ENCODE data around the gene UNC5C.

UNC5C gene

DNA sequence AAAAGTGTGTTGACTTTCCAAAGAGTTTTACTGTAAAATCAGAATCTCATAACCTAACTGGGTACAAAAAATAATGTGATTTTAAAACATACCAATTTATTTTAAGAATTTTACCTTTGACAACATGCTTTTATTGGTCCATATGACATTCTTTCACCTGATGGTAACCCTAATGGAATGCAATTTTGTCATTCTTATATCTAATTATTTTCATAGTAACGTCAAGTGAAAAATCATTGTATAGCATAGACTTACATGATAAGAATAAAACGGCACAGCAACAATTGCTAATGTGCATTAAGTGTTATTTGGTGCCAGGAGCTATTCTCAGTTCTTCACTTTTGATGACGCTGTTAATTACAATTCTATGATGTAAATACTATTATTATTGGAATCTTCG is 13.6 kb downstream of the UNC5C start:
- Histone ChIP-seq H3K4me3 (ENCODE audit: low read depth, low read length, poor library complexity, severe bottlenecking) (no peak overlapping the region), H3K27me3 (ENCODE audit: insufficient read depth, low read length) (no peaks in the 10 kb centered on the region), H3K9ac (ENCODE audit: low read length) (no peak overlapping the region), H3K4me1 (ENCODE audit: insufficient read depth, low read length, severe bottlenecking) (no peaks in the 10 kb centered on the region), H3K4me2 (ENCODE audit: low read length) (no peak overlapping the region), H3K9me3 (ENCODE audit: low read length) (no peaks in the 10 kb centered on the region), H3K36me3 (ENCODE audit: insufficient read depth, low read length) (no peaks in the 10 kb centered on the region), H3F3A (ENCODE audit: insufficient read depth, low read length) (no peaks in the 10 kb centered on the region), H4K20me1 (ENCODE audit: insufficient read depth, low read length) (no peaks in the 10 kb centered on the region), H2AFZ (ENCODE audit: low read length) (no peak overlapping the region), H3K27ac (ENCODE audit: low read depth, low read length, poor library complexity, severe bottlenecking) (no peak overlapping the region), H3K9me2 (ENCODE audit: low read depth, low read length) (no peaks in the 10 kb centered on the region), H3K79me2 (ENCODE audit: insufficient read depth, low read length) (no peaks in the 10 kb centered on the region)
- TF ChIP-seq EZH2 (IDR thresholded peaks at IDR 0.05; ENCODE audit: borderline replicate concordance, low read length): no peak
- TF ChIP-seq, protein P1, sequence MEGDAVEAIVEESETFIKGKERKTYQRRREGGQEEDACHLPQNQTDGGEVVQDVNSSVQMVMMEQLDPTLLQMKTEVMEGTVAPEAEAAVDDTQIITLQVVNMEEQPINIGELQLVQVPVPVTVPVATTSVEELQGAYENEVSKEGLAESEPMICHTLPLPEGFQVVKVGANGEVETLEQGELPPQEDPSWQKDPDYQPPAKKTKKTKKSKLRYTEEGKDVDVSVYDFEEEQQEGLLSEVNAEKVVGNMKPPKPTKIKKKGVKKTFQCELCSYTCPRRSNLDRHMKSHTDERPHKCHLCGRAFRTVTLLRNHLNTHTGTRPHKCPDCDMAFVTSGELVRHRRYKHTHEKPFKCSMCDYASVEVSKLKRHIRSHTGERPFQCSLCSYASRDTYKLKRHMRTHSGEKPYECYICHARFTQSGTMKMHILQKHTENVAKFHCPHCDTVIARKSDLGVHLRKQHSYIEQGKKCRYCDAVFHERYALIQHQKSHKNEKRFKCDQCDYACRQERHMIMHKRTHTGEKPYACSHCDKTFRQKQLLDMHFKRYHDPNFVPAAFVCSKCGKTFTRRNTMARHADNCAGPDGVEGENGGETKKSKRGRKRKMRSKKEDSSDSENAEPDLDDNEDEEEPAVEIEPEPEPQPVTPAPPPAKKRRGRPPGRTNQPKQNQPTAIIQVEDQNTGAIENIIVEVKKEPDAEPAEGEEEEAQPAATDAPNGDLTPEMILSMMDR (IDR thresholded peaks at IDR 0.05; ENCODE audit: low read length): no peak

DNA sequence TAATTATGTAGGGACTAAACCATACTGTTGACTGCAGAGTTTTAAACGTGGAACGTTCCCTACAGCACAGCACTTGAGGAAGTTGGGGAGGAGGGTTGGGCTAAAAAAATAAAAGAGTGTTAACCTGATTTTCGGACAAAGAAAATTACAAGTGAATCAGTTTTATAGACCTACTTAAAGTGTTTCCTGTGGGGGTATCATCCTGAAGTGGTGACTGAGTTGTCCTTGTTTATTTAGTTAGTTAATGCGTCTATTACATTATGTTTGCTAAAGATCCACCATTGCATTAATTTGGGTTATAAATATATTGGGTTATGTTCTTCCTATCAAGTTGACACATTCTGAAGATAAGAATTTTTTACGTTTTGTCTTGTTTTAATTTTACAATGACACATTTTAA is 14.7 kb downstream of the UNC5C start:
- TF ChIP-seq, protein P1 (IDR thresholded peaks at IDR 0.05; ENCODE audit: low read length): no peak
- no peak for TF ChIP-seq EZH2 (IDR thresholded peaks at IDR 0.05; ENCODE audit: borderline replicate concordance, low read length)
- Histone ChIP-seq H3K4me2 (ENCODE audit: low read length) (no peak overlapping the region), H3K9me3 (ENCODE audit: low read length) (no peaks in the 10 kb centered on the region), H2AFZ (ENCODE audit: low read length) (no peak overlapping the region), H3K27me3 (ENCODE audit: insufficient read depth, low read length) (no peaks in the 10 kb centered on the region), H3F3A (ENCODE audit: insufficient read depth, low read length) (no peaks in the 10 kb centered on the region), H3K79me2 (ENCODE audit: insufficient read depth, low read length) (no peaks in the 10 kb centered on the region), H4K20me1 (ENCODE audit: insufficient read depth, low read length) (no peaks in the 10 kb centered on the region), H3K4me1 (ENCODE audit: insufficient read depth, low read length, severe bottlenecking) (no peaks in the 10 kb centered on the region), H3K9ac (ENCODE audit: low read length) (no peak overlapping the region), H3K4me3 (ENCODE audit: low read depth, low read length, poor library complexity, severe bottlenecking) (no peak overlapping the region), H3K9me2 (ENCODE audit: low read depth, low read length) (no peaks in the 10 kb centered on the region), H3K27ac (ENCODE audit: low read depth, low read length, poor library complexity, severe bottlenecking) (no peak overlapping the region), H3K36me3 (ENCODE audit: insufficient read depth, low read length) (no peaks in the 10 kb centered on the region)

DNA sequence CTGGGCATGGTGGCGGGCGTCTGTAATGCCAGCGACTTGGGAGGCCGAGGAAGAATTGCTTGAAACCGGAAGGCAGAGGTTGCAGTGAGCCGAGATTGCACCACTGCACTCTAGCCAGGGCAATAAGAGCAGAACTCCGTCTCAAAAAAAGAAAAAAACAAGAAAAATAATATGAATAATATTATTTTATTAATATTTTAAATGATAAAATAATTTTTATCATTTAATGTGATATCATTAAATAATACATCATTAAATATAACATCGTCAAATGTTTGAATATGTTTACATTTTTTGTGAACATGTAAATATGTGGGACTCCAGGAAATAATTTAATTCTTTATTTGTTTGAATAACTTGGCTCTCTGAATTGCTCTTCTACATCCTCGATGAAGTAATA is 15.5 kb downstream of the UNC5C start:
- Histone ChIP-seq H3K79me2 (ENCODE audit: insufficient read depth, low read length) (no peaks in the 10 kb centered on the region), H2AFZ (ENCODE audit: low read length) (no peak overlapping the region), H3K9me2 (ENCODE audit: low read depth, low read length) (no peaks in the 10 kb centered on the region), H3K4me1 (ENCODE audit: insufficient read depth, low read length, severe bottlenecking) (no peaks in the 10 kb centered on the region), H3K4me3 (ENCODE audit: low read depth, low read length, poor library complexity, severe bottlenecking) (no peak overlapping the region), H4K20me1 (ENCODE audit: insufficient read depth, low read length) (no peaks in the 10 kb centered on the region), H3K27me3 (ENCODE audit: insufficient read depth, low read length) (no peaks in the 10 kb centered on the region), H3K36me3 (ENCODE audit: insufficient read depth, low read length) (no peaks in the 10 kb centered on the region), H3K9ac (ENCODE audit: low read length) (no peak overlapping the region), H3K4me2 (ENCODE audit: low read length) (no peak overlapping the region), H3F3A (ENCODE audit: insufficient read depth, low read length) (no peaks in the 10 kb centered on the region), H3K9me3 (ENCODE audit: low read length) (no peaks in the 10 kb centered on the region), H3K27ac (ENCODE audit: low read depth, low read length, poor library complexity, severe bottlenecking) (no peak overlapping the region)
- TF ChIP-seq, protein P1 (IDR thresholded peaks at IDR 0.05; ENCODE audit: low read length): no peak
- TF ChIP-seq EZH2 (IDR thresholded peaks at IDR 0.05; ENCODE audit: borderline replicate concordance, low read length): no peak
